SK-N-SH (cell line): ENCODE data around the gene OGFOD1.

Experiments used
- CTCF ChIP-seq: fragments of 200-600 bp; sonication (generic); IDR thresholded peaks from 2 replicates; pipeline ENCODE4 v1.6.1; 2017; ENCODE audit warnings: antibody characterized with exemption, mild to moderate bottlenecking, moderate library complexity
- FOXM1 ChIP-seq: IDR thresholded peaks from 2 replicates; pipeline ENCODE4 v1.4.0; 2012; ENCODE audit warnings: low read depth, mild to moderate bottlenecking
- GABPA ChIP-seq: IDR thresholded peaks from 2 replicates; pipeline ENCODE4 v1.4.0; 2012; ENCODE audit warnings: low read depth, mild to moderate bottlenecking
- NRF1 ChIP-seq: IDR thresholded peaks from 2 replicates; pipeline ENCODE4 v1.6.1; 2012; ENCODE audit warnings: low read depth, mild to moderate bottlenecking, low read length
- SIN3A ChIP-seq: IDR thresholded peaks from 2 replicates; pipeline ENCODE4 v1.6.1; 2012; ENCODE audit warnings: low read depth, mild to moderate bottlenecking, low read length, moderate library complexity, borderline replicate concordance
- YY1 ChIP-seq: IDR thresholded peaks from 2 replicates; pipeline ENCODE4 v1.4.0; 2012; ENCODE audit warnings: low read depth, mild to moderate bottlenecking

DNA sequence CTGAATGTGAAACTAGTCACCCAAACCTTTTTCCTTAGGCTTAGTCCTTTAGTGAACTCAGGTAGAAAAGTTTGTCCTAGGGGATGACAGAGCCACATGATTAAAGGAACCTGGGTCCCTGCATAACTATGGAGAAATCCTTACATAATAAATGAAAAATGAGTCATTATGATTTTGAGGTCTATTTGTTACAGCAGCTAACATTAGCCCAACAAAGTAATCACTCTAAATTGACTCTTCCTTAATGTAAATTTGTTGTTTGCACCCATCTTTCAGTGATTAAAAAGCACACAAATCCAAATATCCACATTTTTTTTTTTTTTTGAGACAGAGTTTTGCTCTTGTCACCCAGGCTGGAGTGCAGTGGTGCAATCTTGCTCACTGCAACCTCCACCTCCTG is 32.0 kb downstream of the OGFOD1 start:
- TF ChIP-seq FOXM1 (no peak), NRF1 (no peak), GABPA (no peak), CTCF (no peak), YY1 (no peak), SIN3A (no peak)
